ENCODE data around the gene MEGF11.

The MEGF11 gene

DNA sequence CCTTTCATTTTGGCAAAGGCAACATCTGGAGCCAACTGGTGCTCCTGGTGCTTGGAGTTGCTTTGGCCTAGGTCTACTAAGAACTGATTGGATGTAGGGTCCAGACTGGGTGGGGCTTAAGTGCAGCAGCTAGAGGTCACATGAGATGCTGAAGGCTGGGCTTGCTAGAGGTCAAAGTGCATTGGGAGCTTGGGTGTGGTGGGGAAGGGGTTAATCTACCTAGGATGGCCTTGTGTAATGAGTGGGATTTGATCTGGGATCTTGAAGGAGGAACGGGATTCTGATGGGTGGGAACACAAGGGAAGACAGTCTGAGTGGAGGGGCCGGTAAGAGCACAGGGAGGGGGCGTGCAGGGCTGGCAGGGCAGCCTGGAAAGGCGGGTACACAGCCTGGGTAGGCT is 258.7 kb downstream of the MEGF11 start:
- Histone ChIP-seq H3K27ac (ENCODE audit: low read length) (no peak overlapping the region), H3K9me3 (ENCODE audit: insufficient read depth, low read length) (no peaks in the 10 kb centered on the region), H2AFZ (ENCODE audit: low read depth, low read length) (no peak overlapping the region), H3K27me3 (ENCODE audit: low read depth, low read length) (peaks cover 69% of the 10 kb centered on the region), H3K36me3 (replicated peaks; ENCODE audit: low read depth, low read length) (no peaks in the 10 kb centered on the region), H3K4me2 (ENCODE audit: low read length) (no peak overlapping the region), H3K4me3 (ENCODE audit: low read length) (no peak overlapping the region), H4K20me1 (ENCODE audit: insufficient read depth, low read length) (no peaks in the 10 kb centered on the region), H3K9ac (ENCODE audit: low read length) (no peak overlapping the region), H3K79me2 (ENCODE audit: low read length) (no peaks in the 10 kb centered on the region), H3K4me1 (ENCODE audit: low read length) (no peaks in the 10 kb centered on the region)
- TF ChIP-seq, protein P1, sequence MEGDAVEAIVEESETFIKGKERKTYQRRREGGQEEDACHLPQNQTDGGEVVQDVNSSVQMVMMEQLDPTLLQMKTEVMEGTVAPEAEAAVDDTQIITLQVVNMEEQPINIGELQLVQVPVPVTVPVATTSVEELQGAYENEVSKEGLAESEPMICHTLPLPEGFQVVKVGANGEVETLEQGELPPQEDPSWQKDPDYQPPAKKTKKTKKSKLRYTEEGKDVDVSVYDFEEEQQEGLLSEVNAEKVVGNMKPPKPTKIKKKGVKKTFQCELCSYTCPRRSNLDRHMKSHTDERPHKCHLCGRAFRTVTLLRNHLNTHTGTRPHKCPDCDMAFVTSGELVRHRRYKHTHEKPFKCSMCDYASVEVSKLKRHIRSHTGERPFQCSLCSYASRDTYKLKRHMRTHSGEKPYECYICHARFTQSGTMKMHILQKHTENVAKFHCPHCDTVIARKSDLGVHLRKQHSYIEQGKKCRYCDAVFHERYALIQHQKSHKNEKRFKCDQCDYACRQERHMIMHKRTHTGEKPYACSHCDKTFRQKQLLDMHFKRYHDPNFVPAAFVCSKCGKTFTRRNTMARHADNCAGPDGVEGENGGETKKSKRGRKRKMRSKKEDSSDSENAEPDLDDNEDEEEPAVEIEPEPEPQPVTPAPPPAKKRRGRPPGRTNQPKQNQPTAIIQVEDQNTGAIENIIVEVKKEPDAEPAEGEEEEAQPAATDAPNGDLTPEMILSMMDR (IDR thresholded peaks at IDR 0.05; ENCODE audit: low read depth, low read length) = no peak
- no peak for TF ChIP-seq EZH2phosphoT487 (IDR thresholded peaks at IDR 0.05; ENCODE audit: low read depth)

DNA sequence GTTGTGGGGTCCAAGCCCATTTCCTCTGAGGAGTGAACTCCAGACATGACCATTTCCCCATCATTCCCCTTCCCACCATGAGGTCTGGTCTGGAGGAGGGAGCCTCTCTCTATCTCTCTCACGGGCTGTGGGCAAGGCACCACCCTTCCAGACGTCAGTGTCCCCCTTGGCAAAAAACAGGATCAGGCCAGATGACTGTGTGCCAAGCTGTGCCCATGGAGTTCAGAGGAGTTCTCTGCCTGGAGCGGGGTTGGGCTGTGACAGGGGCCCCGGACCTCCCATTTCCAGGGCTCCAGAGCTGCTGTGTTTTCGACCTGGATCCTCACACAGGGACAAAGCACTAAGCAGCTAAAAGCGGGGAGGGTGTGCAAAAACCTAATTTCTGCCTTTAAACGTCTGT is 259.8 kb downstream of the MEGF11 start:
- H4K20me1 ChIP-seq (ENCODE audit: insufficient read depth, low read length) = no peaks in the 10 kb centered on the region
- H2AFZ ChIP-seq (ENCODE audit: low read depth, low read length) = no peak overlapping the region
- H3K9ac ChIP-seq (ENCODE audit: low read length) = no peak overlapping the region
- no peak overlapping the region for H3K27ac ChIP-seq (ENCODE audit: low read length)
- H3K36me3 ChIP-seq (replicated peaks; ENCODE audit: low read depth, low read length) = no peaks in the 10 kb centered on the region
- no peak overlapping the region for H3K4me3 ChIP-seq (ENCODE audit: low read length)
- no peak overlapping the region for H3K4me2 ChIP-seq (ENCODE audit: low read length)
- TF ChIP-seq, protein P1 (IDR thresholded peaks at IDR 0.05; ENCODE audit: low read depth, low read length) = no peak
- TF ChIP-seq EZH2phosphoT487 (IDR thresholded peaks at IDR 0.05; ENCODE audit: low read depth) = no peak
- H3K9me3 ChIP-seq (ENCODE audit: insufficient read depth, low read length) = no peaks in the 10 kb centered on the region
- no peaks in the 10 kb centered on the region for H3K4me1 ChIP-seq (ENCODE audit: low read length)
- H3K79me2 ChIP-seq (ENCODE audit: low read length) = no peaks in the 10 kb centered on the region
- H3K27me3 ChIP-seq (ENCODE audit: low read depth, low read length) = peaks cover 69% of the 10 kb centered on the region

DNA sequence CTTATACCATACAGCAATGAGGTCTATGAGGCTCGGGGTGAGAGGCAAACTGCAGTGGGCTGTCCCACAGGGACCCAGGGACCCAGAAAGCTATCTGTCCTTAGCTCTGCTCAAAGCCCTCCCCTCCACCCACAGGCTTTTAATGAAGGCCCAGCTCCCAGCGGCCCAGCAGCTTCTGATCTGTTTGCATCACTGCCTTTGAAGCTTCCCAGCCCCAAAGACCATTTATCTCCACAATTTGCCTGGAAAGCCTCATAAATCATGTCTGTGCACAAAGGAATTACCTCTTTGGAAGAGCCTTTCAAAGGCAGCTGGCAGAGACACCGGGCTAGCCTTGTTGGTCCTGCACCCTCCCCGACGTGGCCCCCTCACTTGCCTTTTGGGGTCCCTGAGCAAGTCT is 260.3 kb downstream of the MEGF11 start:
- Histone ChIP-seq H3K4me1 (ENCODE audit: low read length) (no peaks in the 10 kb centered on the region), H3K27me3 (ENCODE audit: low read depth, low read length) (peaks cover 69% of the 10 kb centered on the region), H3K9me3 (ENCODE audit: insufficient read depth, low read length) (no peaks in the 10 kb centered on the region), H4K20me1 (ENCODE audit: insufficient read depth, low read length) (no peaks in the 10 kb centered on the region), H3K79me2 (ENCODE audit: low read length) (no peaks in the 10 kb centered on the region), H3K9ac (ENCODE audit: low read length) (no peak overlapping the region), H3K4me2 (ENCODE audit: low read length) (no peak overlapping the region), H3K4me3 (ENCODE audit: low read length) (no peak overlapping the region), H2AFZ (ENCODE audit: low read depth, low read length) (no peak overlapping the region), H3K36me3 (replicated peaks; ENCODE audit: low read depth, low read length) (no peaks in the 10 kb centered on the region), H3K27ac (ENCODE audit: low read length) (no peak overlapping the region)
- TF ChIP-seq, protein P1 (IDR thresholded peaks at IDR 0.05; ENCODE audit: low read depth, low read length) = no peak
- no peak for TF ChIP-seq EZH2phosphoT487 (IDR thresholded peaks at IDR 0.05; ENCODE audit: low read depth)

DNA sequence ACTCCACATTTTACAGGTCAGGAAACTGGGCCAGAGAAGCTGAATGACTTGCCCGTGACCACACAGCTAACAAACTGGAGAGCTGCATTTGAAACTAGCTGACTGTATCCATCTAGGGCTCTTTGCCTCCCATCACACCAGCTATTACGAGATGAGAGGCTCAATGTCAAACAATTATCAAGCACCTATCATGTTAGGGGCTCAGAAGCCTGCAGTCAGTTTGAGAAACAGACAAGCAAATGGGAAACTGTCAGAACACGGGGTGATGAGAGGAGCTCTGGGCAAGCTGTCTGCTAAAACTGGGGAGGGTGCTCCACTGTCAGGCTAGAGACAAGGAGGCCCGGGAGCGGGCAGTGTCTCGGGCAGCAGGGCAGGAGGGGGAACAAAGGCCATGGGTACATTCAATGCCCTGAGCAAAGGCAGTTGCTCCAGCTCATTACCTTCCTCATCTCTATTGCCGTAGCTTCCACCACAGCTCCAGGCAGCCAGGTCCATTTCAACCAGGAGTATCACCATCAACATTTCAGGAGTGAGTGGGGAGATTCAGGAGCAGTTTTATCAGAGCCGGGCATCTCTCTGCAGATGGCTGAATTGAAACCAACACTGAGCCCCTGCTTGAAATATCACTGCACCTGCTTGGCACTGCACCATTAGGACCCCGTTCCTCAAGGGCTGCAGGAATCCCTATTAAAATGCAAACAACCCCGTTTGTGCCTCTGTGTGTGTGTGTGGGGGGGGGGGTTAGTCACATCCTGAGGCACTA is 261.6 kb downstream of the MEGF11 start:
- no peak for TF ChIP-seq EZH2phosphoT487 (IDR thresholded peaks at IDR 0.05; ENCODE audit: low read depth)
- no peaks in the 10 kb centered on the region for H3K79me2 ChIP-seq (ENCODE audit: low read length)
- peaks cover 63% of the 10 kb centered on the region for H3K27me3 ChIP-seq (ENCODE audit: low read depth, low read length)
- H3K4me3 ChIP-seq (ENCODE audit: low read length) = no peak overlapping the region
- H3K9me3 ChIP-seq (ENCODE audit: insufficient read depth, low read length) = no peaks in the 10 kb centered on the region
- H3K4me1 ChIP-seq (ENCODE audit: low read length) = no peaks in the 10 kb centered on the region
- H3K4me2 ChIP-seq (ENCODE audit: low read length) = no peak overlapping the region
- no peaks in the 10 kb centered on the region for H3K36me3 ChIP-seq (replicated peaks; ENCODE audit: low read depth, low read length)
- no peak overlapping the region for H3K27ac ChIP-seq (ENCODE audit: low read length)
- H4K20me1 ChIP-seq (ENCODE audit: insufficient read depth, low read length) = no peaks in the 10 kb centered on the region
- no peak overlapping the region for H2AFZ ChIP-seq (ENCODE audit: low read depth, low read length)
- no peak overlapping the region for H3K9ac ChIP-seq (ENCODE audit: low read length)

Measured in OCI-LY3 (cell line).